Measurements from ENCODE around the gene TMEM89. TPM values are rescaled to one million over a fixed set of nuclear protein-coding genes. Genes with fewer than 3 reads are reported as not detected.

The TMEM89 gene
- total and polyA plus RNA-seq, 7 experiments from 2014 or later = not detected

DNA sequence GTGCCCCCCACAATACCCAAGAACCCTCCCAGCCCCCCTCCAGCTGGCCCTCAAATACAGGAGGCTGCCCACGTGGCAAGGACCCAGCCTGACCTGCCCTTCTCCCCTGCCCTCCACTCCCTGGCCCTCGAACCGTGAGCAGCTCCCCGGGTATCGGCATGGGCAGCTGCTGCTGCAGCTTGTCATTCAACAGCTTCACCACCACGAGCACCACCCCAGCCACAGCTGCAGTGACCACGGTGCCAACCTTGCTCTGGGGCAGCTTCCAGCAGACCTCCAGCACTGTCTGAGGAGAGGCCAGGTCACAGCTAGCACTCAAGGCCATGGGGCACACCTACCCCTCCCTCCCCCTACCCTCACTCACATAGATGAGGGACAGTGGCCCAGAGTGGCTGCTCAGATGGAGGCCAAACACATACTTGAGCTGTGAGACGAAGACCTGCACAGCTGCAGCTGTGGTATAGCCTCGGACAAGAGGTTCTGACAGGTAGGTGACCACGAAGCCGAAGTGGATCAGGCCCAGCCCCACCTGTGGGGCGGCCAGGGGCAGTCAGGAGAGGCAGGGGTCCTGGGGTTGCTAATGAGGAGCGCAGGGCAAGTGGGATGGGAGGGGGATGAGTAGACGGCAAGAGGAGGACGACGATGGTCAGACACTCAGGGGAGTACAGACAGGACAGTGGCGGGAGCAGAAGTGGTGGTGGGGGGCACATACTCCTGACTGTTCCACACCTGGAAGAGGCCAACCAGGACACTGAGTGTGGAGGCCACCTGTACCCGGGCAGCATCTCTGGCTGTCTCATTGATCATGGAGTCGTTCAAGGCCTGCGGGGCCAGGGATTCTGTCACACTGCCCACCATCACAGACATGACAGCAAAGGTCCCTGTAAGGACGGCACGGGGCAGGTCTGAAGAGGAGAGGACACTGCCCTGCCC lies 10.2 kb upstream of the TMEM89 start:
- Histone ChIP-seq H3K36me3 (ENCODE audit: control insufficient read depth in 2 of 3, insufficient read depth in 3 of 3, low read length in 3 of 3) (peaks cover 0 to 27% (median 0%) of the 10 kb centered on the region in 3 experiments), H3K27me3 (ENCODE audit: control insufficient read depth in 2 of 2, insufficient read depth in 2 of 2, low read length in 2 of 2) (no peaks in the 10 kb centered on the region), H3K27ac (ENCODE audit: low read depth, low read length) (no peak overlapping the region), H3K4me3 (ENCODE audit: low read length) (no peak overlapping the region), H3K4me1 (ENCODE audit: control insufficient read depth in 2 of 2, insufficient read depth in 2 of 2, low read length in 2 of 2) (peaks cover 0 to 11% of the 10 kb centered on the region in 2 donors), H3K9me3 (ENCODE audit: control insufficient read depth in 2 of 3, low read length in 3 of 3) (no peaks in the 10 kb centered on the region)
- Mint-ChIP-seq H3K36me3 (peaks cover 0 to 17% (median 8%) of the 10 kb centered on the region in 5 donors), H3K27ac (peak overlapping the region in 1 of 9 donors; percentile 32), H3K27me3 (no peaks in the 10 kb centered on the region), H3K4me3 (peak overlapping the region in 1 of 10 donors; percentile 66), H3K9me3 (no peaks in the 10 kb centered on the region), H3K4me1 (peaks cover 4 to 30% (median 16%) of the 10 kb centered on the region in 7 donors)
- no peak for ATAC-seq
- ChIA-PET CTCF (interaction anchor here (0.5 kb wide), 1 partner anchor 123 kb away, joined by 3 read pairs; no protein-coding TSS in a partner anchor), POLR2A (interaction anchor here (0.5 kb wide), 1 partner anchor 762 kb away, joined by 4 read pairs; no protein-coding TSS in a partner anchor)
- intact Hi-C loops (cut with micrococcal nuclease) = loop anchor here in 1 of 2 donors (10.0 kb wide), 1 partner anchor 327 kb away; the partner anchor contains the start of gene NME6
- no peak for DNase-seq

DNA sequence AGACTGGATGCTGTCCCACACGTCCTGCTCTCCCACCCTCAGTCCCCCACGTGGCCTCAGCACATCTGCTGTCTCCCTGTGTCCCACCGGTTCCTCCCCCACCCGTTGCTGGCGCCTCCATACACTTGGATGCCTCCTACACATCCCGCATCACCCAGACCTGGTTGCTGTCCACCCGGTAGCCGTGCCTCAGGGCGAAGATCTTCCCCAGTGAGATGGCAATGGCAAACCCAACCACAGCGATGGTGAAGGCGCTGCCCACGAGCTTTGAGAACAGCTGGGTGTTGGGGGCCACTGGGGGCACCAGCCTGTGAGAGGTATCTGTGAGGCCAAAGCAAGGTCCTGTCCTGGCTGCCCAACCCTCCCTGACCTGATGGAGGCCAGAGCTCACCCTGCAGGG lies 9.3 kb upstream of the TMEM89 start:
- Histone ChIP-seq H3K27me3 (ENCODE audit: control insufficient read depth in 2 of 2, insufficient read depth in 2 of 2, low read length in 2 of 2) (no peaks in the 10 kb centered on the region), H3K27ac (ENCODE audit: low read depth, low read length) (no peak overlapping the region), H3K36me3 (ENCODE audit: control insufficient read depth in 2 of 3, insufficient read depth in 3 of 3, low read length in 3 of 3) (peaks cover 0 to 34% (median 0%) of the 10 kb centered on the region in 3 experiments), H3K4me1 (ENCODE audit: control insufficient read depth in 2 of 2, insufficient read depth in 2 of 2, low read length in 2 of 2) (peaks cover 0 to 7% of the 10 kb centered on the region in 2 donors), H3K9me3 (ENCODE audit: control insufficient read depth in 2 of 3, low read length in 3 of 3) (no peaks in the 10 kb centered on the region), H3K4me3 (ENCODE audit: low read length) (no peak overlapping the region)
- Mint-ChIP-seq H3K36me3 (peaks cover 0 to 17% (median 9%) of the 10 kb centered on the region in 5 donors), H3K4me1 (peaks cover 4 to 24% (median 10%) of the 10 kb centered on the region in 7 donors), H3K4me3 (no peak overlapping the region), H3K27ac (no peak overlapping the region), H3K9me3 (no peaks in the 10 kb centered on the region), H3K27me3 (no peaks in the 10 kb centered on the region)
- ChIA-PET CTCF (no interaction called here), POLR2A (no interaction called here)
- intact Hi-C loops (cut with micrococcal nuclease) = loop anchor here in 1 of 2 donors (10.0 kb wide), 1 partner anchor 326 kb away; the partner anchor contains the start of gene NME6
- ATAC-seq = no peak
- DNase-seq = no peak

DNA sequence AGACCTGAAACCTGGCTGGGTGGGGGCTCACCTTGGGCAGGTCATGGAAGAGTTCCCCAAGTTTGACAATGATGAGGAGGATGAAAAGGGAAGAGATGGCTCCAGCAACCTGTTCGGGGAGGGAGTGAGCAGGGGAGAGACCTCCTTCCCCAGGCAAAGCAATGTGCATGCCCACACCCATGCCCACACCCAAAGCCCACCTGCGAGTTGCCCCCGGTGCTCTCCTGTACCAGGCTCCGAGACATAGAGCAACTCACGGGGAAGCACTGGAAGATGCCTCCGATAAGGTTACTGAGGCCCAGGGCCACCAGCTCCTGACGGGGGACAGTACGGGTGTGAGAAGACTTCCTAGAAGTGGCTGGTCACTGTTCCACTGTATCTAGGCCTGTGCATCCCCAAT lies 8.8 kb upstream of the TMEM89 start:
- POLR2A ChIA-PET = no interaction called here
- Histone ChIP-seq H3K27ac (ENCODE audit: low read depth, low read length) (no peak overlapping the region), H3K36me3 (ENCODE audit: control insufficient read depth in 2 of 3, insufficient read depth in 3 of 3, low read length in 3 of 3) (peaks cover 0 to 34% (median 0%) of the 10 kb centered on the region in 3 experiments), H3K4me1 (ENCODE audit: control insufficient read depth in 2 of 2, insufficient read depth in 2 of 2, low read length in 2 of 2) (peaks cover 0 to 5% of the 10 kb centered on the region in 2 donors), H3K27me3 (ENCODE audit: control insufficient read depth in 2 of 2, insufficient read depth in 2 of 2, low read length in 2 of 2) (no peaks in the 10 kb centered on the region), H3K9me3 (ENCODE audit: control insufficient read depth in 2 of 3, low read length in 3 of 3) (no peaks in the 10 kb centered on the region), H3K4me3 (ENCODE audit: low read length) (no peak overlapping the region)
- CTCF ChIA-PET = no interaction called here
- no peak for DNase-seq
- Mint-ChIP-seq H3K4me3 (no peak overlapping the region), H3K27ac (no peak overlapping the region), H3K27me3 (no peaks in the 10 kb centered on the region), H3K9me3 (no peaks in the 10 kb centered on the region), H3K4me1 (peaks cover 4 to 20% (median 10%) of the 10 kb centered on the region in 7 donors), H3K36me3 (peaks cover 0 to 17% (median 9%) of the 10 kb centered on the region in 5 donors)
- no peak for ATAC-seq
- intact Hi-C loops (cut with micrococcal nuclease) = loop anchor here in 1 of 2 donors (10.0 kb wide), 1 partner anchor 326 kb away; the partner anchor contains the start of gene NME6

DNA sequence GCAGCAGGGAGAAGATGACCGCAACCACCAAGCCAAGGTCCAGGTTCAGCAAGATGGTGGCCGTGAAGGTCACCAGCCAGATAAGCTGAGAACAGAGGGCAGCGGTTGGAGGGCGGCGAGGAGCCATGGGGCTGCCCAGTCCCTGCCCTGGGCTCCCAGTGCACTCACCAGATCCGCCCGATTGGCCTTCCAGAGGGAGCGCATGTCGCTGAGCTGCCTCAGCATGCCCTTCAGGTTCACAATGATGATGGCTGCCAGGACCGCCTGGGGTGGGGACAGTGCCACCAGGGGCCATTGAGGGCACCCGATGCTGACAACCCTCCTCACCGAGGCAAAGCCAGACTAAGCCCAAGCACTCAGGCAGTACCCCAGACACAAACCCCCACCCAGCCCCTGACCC lies 8.3 kb upstream of the TMEM89 start:
- H3K27me3 ChIP-seq (ENCODE audit: control insufficient read depth in 2 of 2, insufficient read depth in 2 of 2, low read length in 2 of 2) = no peaks in the 10 kb centered on the region
- Mint-ChIP-seq H3K36me3 (peaks cover 0 to 17% (median 9%) of the 10 kb centered on the region in 5 donors), H3K27me3 (no peaks in the 10 kb centered on the region), H3K4me3 (no peak overlapping the region), H3K9me3 (no peaks in the 10 kb centered on the region), H3K4me1 (peaks cover 4 to 21% (median 12%) of the 10 kb centered on the region in 7 donors), H3K27ac (no peak overlapping the region)
- H3K4me1 ChIP-seq (ENCODE audit: control insufficient read depth in 2 of 2, insufficient read depth in 2 of 2, low read length in 2 of 2) = peaks cover 0 to 5% of the 10 kb centered on the region in 2 donors
- ChIA-PET CTCF (no interaction called here), POLR2A (no interaction called here)
- DNase-seq = no peak
- no peak overlapping the region for H3K4me3 ChIP-seq (ENCODE audit: low read length)
- ATAC-seq = no peak
- no peak overlapping the region for H3K27ac ChIP-seq (ENCODE audit: low read depth, low read length)
- intact Hi-C loops (cut with micrococcal nuclease) = loop anchor here in 1 of 2 donors (10.0 kb wide), 1 partner anchor 325 kb away; the partner anchor contains the start of gene NME6
- H3K36me3 ChIP-seq (ENCODE audit: control insufficient read depth in 2 of 3, insufficient read depth in 3 of 3, low read length in 3 of 3) = peaks cover 0 to 34% (median 0%) of the 10 kb centered on the region in 3 experiments
- H3K9me3 ChIP-seq (ENCODE audit: control insufficient read depth in 2 of 3, low read length in 3 of 3) = no peaks in the 10 kb centered on the region

DNA sequence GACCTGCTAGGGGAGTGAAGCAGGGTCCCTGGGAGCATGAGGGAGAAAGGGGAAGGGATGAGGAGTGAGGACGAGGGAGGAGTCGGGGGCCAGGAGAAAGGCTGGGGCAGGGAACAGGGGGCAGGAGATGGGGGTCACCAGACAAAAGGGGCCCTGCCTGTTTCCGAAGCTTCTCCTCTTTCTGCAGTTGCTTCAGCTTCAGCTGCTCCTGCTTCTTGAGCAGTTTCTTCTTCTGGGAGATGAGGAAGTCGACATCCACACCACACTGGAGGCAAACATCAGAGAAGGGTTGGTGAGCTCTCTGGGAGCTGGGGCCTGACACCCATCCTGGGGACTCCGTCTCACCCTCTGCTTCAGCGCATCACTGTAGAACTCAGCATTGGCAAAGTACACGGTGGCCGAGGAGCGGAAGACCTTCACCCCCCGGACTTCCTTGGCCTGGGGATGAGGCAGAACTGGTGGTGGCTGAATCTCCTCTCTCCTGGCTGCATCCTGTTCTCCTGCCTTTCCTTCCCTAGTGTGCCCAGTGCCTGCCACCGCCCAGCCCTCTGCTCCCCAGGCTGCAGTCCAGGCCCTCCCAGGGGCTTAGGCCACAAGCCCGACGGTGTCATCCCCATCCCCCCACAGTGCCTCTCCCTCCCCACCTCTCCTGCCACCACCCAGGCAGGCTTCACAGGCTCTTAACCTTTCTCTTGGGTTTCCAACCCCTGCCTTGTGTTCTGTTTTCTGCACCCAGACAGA lies 6.9 kb upstream of the TMEM89 start:
- H3K9me3 Mint-ChIP-seq = no peaks in the 10 kb centered on the region

DNA sequence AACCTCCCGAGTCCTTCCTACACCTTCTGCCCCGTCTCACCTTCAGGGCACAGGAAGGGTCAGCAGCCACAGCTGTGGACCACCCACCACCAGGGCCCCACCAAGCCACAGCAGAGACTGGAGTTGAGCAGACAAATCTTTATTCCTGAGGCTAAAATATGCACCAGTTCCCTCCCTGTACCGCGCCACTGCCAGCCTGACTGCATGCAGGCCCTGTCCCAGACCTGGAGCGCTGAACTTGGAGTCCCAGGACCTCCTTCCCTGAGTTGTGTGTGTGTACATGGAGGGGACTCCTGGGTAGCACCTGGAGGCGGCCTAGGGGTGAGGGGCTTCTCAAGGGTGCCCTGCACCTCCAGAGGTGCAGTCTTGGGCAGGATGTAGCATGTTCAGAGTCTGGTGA lies 4.0 kb upstream of the TMEM89 start:
- H3K27me3 ChIP-seq (ENCODE audit: control insufficient read depth in 2 of 2, insufficient read depth in 2 of 2, low read length in 2 of 2) = no peaks in the 10 kb centered on the region
- Mint-ChIP-seq H3K9me3 (no peaks in the 10 kb centered on the region), H3K27ac (no peak overlapping the region), H3K36me3 (peaks cover 0 to 18% (median 9%) of the 10 kb centered on the region in 5 donors), H3K4me3 (no peak overlapping the region), H3K27me3 (no peaks in the 10 kb centered on the region), H3K4me1 (peaks cover 5 to 14% (median 12%) of the 10 kb centered on the region in 7 donors)
- DNase-seq (no peak), ATAC-seq (no peak)
- H3K27ac ChIP-seq (ENCODE audit: low read depth, low read length) = no peak overlapping the region
- no peaks in the 10 kb centered on the region for H3K9me3 ChIP-seq (ENCODE audit: control insufficient read depth in 2 of 3, low read length in 3 of 3)
- H3K4me1 ChIP-seq (ENCODE audit: control insufficient read depth in 2 of 2, insufficient read depth in 2 of 2, low read length in 2 of 2) = peaks cover 0 to 5% of the 10 kb centered on the region in 2 donors
- H3K4me3 ChIP-seq (ENCODE audit: low read length) = no peak overlapping the region
- ChIA-PET POLR2A (no interaction called here), CTCF (interaction anchor here (0.8 to 1.1 kb wide), 2 partner anchors 10 to 207 kb away, joined by 3 read pairs; partner anchors contain the start of gene SLC26A6)
- intact Hi-C loops (cut with micrococcal nuclease) = no loop called here
- H3K36me3 ChIP-seq (ENCODE audit: control insufficient read depth in 2 of 3, insufficient read depth in 3 of 3, low read length in 3 of 3) = peaks cover 0 to 29% (median 0%) of the 10 kb centered on the region in 3 experiments

More for the DNA sequence above, 6.9 kb upstream of the TMEM89 start:
- intact Hi-C loops (cut with micrococcal nuclease) = no loop called here
- Histone ChIP-seq H3K36me3 (ENCODE audit: control insufficient read depth in 2 of 3, insufficient read depth in 3 of 3, low read length in 3 of 3) (peaks cover 0 to 34% (median 0%) of the 10 kb centered on the region in 3 experiments), H3K4me1 (ENCODE audit: control insufficient read depth in 2 of 2, insufficient read depth in 2 of 2, low read length in 2 of 2) (peaks cover 0 to 5% of the 10 kb centered on the region in 2 donors), H3K9me3 (ENCODE audit: control insufficient read depth in 2 of 3, low read length in 3 of 3) (no peaks in the 10 kb centered on the region), H3K4me3 (ENCODE audit: low read length) (no peak overlapping the region), H3K27me3 (ENCODE audit: control insufficient read depth in 2 of 2, insufficient read depth in 2 of 2, low read length in 2 of 2) (no peaks in the 10 kb centered on the region), H3K27ac (ENCODE audit: low read depth, low read length) (no peak overlapping the region)
- H3K4me3 Mint-ChIP-seq = no peak overlapping the region
- peaks cover 5 to 20% (median 14%) of the 10 kb centered on the region in 7 donors for H3K4me1 Mint-ChIP-seq
- no peaks in the 10 kb centered on the region for H3K27me3 Mint-ChIP-seq
- H3K36me3 Mint-ChIP-seq = peaks cover 0 to 17% (median 9%) of the 10 kb centered on the region in 5 donors
- peak overlapping the region in 1 of 9 donors; percentile 74 for H3K27ac Mint-ChIP-seq
- ATAC-seq (no peak), DNase-seq (no peak)
- POLR2A ChIA-PET = no interaction called here
- CTCF ChIA-PET = no interaction called here
